Right lobe of liver (tissue), 4 donors: ENCODE data around the gene RB1.

Experiments used
- CTCF ChIP-seq, 4 donors: fragments of 200-600 bp in 3 of 4; fragments of 450-650 bp in 1 of 4; IDR thresholded peaks; one replicate each; pipeline versions ENCODE4 v1.5.1 to v1.8.0; 2016 to 2022; ENCODE audit warnings: antibody characterized with exemption in 4 of 4, mild to moderate bottlenecking in 2 of 4
- POLR2A ChIP-seq: fragments of 450-650 bp; IDR thresholded peaks from one replicate; pipeline ENCODE4 v1.6.1; 2017; ENCODE audit warnings: antibody characterized with exemption, mild to moderate bottlenecking
- donor health status: DM: no; HTN: no; CAD: no.
- donor health status: DM: no; HTN: no; CAD: no.
- donor health status: DM: no; HTN: yes; CAD: no.

DNA sequence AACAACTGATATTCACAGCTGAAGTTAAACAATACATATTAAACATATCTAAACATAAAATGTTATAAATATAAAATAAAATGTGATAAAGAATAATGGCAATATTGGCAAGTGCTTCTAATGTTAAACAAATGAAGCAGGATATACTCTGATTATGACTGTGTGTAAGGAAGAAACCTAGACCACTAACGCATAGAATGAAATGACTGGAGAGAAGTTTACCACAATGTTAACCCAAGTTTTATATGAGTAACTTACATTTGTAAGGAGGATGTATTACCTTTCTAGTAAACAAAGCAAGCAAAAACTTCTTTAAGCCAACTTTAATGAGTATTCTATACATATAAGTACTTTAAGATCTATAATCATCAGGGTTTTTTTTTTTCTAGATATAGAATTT, 43.0 kb downstream of the RB1 start:
- TF ChIP-seq CTCF (IDR thresholded peaks at IDR 0.05) (no peak), POLR2A (no peak)
